ENCODE data around the gene CFAP46.
"Not testable (repeated sequence)": the region's sequence is repeated elsewhere in the genome, so short reads cannot be mapped to it uniquely, and the experiment has no call there.

- not testable (repeated sequence) for TF ChIP-seq CTCF (IDR thresholded peaks at IDR 0.05; ENCODE audit: poor library complexity); EZH2 (IDR thresholded peaks at IDR 0.05; ENCODE audit: borderline replicate concordance); EZH2phosphoT487 (IDR thresholded peaks at IDR 0.05; ENCODE audit: low read depth, severe bottlenecking, unreplicated experiment)
Measured at GRCh38 chr10:132797986-132798385, 144.4 kb downstream of the CFAP46 start.

Measured in hepatocyte (in vitro differentiated cells).